GM21737 (cell line): ENCODE measurements around the gene XIAP.

Source experiments
- ATAC-seq: cut with Tn5 transposase; IDR thresholded peaks from one replicate; pipeline ENCODE4 v1.9.1; 2021; ENCODE audit warnings: mild to moderate bottlenecking, moderate library complexity; ENCODE audit not compliant: unreplicated experiment

Gene XIAP

GRCh38 chrX:123959281-123960063 is 99.6 kb downstream of the XIAP start:
- ATAC-seq, result no peak

- no peak for ATAC-seq
Measured at GRCh38 chrX:123960956-123961267, 101.1 kb downstream of the XIAP start.

- ATAC-seq, result peak; percentile 29
Measured at GRCh38 chrX:123961268-123962005, 101.6 kb downstream of the XIAP start, which contains the start of gene STAG2. TSS of gene STAG2 (plus strand) at chrX:123961706. CDS start at chrX:124022628, 60,922 bp downstream.

- peak; percentile 5 for ATAC-seq
Measured at GRCh38 chrX:123962006-123962467, 102.2 kb downstream of the XIAP start.

- ATAC-seq, result peak; percentile 52
Measured at GRCh38 chrX:123962794-123963373, 103.0 kb downstream of the XIAP start.
